CD4-positive, alpha-beta T cell treated with Interleukin-10 for 1 hour (primary cell): ENCODE data around the gene ASAP2.

Experiments used
- DNase-seq: peaks from one replicate; pipeline ENCODE4 v3.0.0-alpha.2; 2020

ASAP2 gene

GRCh38 chr2:9330612-9331270, 124.1 kb downstream of the ASAP2 start:
- DNase-seq: no peak

DNA sequence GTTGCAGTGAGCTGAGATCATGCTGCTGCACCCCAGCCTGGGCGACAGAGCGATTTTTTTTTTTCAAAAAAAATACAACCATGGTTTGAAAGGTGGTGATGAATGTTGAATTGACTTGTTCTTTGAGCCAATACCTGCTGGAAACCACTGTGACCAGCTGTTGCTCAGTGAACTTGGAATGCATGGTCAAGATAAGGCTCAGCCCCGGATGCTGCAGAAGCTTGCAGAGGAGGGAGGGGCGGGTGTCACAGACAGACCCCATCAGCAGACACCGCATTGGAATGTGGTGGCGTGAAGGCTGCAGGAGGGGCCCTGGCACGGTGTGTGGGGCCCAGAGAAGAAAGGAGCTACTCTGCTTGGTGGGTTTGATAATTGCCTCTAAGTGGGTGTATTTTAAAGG, 125.1 kb downstream of the ASAP2 start:
- no peak for DNase-seq

DNA sequence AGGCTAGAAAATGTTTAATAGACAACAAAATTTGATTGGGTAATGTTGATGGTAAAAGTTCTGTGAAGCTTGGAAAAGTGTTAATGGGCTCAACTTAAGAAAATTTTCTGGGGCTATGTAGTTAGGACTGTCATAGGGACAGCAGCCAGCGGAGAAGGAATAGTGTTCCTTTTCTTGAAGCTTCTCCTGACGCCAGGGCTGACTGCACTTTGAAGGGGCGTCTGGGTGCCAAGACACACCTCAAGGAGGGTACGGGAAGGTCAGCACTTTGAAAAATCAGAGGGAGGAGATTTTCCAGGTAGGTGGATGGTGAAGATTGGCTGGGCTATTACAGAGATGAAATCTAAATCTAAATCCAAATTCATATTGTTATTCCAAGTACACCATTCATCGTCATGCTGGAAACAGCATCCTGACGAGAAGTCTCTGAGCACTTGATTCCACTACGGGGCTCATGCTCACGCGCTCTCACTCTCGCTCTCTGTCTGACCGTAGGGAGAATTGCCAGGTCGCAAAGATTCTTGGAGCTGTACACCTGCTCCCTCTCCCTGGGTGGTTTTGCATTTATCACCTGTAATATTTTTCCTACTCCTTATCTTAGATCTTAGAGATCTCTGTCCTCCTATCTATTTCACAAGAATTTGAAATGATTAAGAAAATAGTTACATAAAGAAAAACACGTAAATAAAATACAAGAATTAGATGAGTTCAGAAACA, 125.7 kb downstream of the ASAP2 start:
- no peak for DNase-seq

- DNase-seq: no peak
Observed at GRCh38 chr2:9332853-9333245, 126.2 kb downstream of the ASAP2 start.

DNA sequence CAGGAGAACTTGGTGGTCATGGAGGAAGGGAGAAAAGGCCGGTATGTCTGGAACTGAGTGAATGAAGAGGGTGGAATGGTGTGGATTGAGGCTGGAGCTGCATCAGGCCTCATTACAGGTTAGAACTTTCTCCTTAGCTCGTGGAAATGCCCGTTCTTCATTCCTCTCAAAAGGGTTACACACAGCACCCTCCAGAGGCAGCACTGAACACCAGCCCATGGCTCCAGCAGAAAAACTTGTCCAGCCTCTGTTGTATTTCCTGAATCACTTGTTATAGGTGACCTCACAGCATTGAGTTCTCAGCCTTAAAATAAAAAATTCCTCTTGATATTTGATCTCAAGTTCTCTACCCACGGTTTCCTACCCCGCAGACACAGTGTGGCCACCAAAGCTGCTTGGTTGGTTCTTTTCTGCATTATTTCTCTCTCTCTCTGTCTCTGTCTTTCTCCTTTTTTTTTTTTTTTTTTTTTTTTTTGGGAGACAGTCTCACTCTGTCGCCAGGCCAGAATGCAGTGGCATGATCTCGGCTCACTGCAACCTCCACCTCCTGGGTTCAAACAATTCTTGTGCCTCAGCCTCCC, 127.1 kb downstream of the ASAP2 start:
- DNase-seq: no peak

GRCh38 chr2:9334761-9335160, 128.1 kb downstream of the ASAP2 start:
- DNase-seq: no peak

DNA sequence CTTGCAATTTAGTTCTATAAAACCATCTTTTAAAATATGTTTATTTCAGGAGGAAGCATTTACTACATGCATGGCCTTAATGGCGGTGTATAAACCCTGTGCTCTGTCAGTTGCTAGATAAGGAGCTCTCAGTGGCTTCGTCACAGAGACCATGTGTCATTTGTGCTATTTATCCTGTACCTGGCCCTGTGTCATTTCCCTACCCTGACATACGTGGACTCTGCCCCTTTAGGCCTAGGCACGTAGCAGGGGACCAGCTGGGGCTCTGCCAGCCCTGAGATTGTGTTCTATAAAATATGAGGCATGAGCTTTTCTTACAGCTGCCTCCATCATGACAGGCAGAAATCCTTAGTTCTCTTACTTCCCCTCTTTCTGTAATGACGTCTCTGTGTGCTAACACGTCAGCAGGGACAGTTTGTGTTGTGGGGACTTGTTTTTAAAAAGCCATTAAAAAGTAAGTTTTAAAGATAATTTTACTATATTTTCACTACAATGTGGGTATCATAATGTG, 128.8 kb downstream of the ASAP2 start:
- no peak for DNase-seq

GRCh38 chr2:9336241-9336575, 129.6 kb downstream of the ASAP2 start:
- DNase-seq: no peak

GRCh38 chr2:9336576-9337314, 130.1 kb downstream of the ASAP2 start:
- DNase-seq: no peak

GRCh38 chr2:9337901-9338300, 131.3 kb downstream of the ASAP2 start:
- DNase-seq: no peak

- no peak for DNase-seq
Observed at GRCh38 chr2:9341337-9341887, 134.8 kb downstream of the ASAP2 start.

DNA sequence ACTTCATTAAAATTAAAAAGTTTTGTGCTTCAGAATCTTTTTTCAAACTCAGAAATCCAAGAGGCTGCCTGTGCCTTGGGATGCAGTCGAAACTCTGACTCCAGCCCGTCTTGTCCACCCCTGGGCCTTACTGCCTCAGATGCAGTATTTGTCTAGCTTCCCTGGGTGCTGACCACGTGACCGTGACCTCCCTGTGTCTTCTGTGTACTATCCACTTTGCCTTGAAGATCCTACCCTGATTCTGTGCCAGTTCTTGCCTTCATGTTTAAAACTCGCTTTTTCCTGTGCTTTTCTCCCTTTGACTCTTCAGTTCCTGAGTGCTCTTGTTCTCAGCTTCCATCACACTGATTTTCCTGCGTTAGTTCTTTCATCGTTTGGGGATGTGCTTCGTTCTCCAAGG, 136.0 kb downstream of the ASAP2 start:
- DNase-seq: no peak

GRCh38 chr2:9343524-9343923, 136.9 kb downstream of the ASAP2 start:
- DNase-seq: no peak

- no peak for DNase-seq
Observed at GRCh38 chr2:9344434-9344833, 137.8 kb downstream of the ASAP2 start.

- DNase-seq: no peak
Observed at GRCh38 chr2:9345343-9345742, 138.7 kb downstream of the ASAP2 start.

- no peak for DNase-seq
Observed at GRCh38 chr2:9345997-9346396, 139.4 kb downstream of the ASAP2 start.

- DNase-seq: no peak
Observed at GRCh38 chr2:9346885-9347284, 140.3 kb downstream of the ASAP2 start.

- no peak for DNase-seq
Observed at GRCh38 chr2:9347411-9347881, 140.8 kb downstream of the ASAP2 start.

DNA sequence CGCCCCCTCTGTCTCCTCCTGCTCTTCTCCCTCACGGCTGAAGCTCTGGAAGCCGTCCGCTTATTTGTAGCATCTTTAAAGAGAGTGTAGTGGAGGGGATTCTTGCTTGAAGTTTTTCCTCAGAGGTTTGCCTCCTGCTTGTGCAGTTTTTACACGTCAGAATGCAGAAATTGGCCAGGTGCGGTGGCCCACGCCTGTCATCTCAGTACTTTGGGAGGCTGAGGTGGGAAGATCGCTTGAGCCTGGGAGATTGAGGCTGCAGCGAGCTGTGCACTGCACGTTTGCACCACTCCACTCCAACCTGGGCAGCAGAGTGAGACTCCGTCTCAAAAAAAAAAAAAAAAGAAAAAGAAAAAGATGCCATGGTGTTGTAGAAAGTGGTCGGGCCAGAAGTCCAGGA, 147.7 kb downstream of the ASAP2 start:
- no peak for DNase-seq

DNA sequence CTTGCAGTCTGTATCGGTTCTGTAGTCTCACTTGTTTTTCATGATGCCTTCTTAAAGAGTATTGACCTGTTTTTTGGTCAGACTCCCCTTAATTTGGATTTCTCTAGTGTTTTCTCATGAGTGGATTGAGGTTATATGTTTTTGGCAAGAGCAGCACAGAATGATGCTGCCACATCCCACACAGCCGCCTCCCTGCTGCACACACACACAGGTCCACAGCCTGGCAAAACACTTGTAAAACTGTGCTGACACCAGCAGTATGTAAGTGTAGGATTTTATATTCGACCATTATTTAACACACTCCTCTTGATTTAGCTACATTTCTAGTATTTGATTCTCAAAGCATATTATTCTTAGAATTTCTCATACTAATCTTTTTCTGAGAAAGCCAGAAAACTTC, 148.7 kb downstream of the ASAP2 start:
- DNase-seq: no peak

DNA sequence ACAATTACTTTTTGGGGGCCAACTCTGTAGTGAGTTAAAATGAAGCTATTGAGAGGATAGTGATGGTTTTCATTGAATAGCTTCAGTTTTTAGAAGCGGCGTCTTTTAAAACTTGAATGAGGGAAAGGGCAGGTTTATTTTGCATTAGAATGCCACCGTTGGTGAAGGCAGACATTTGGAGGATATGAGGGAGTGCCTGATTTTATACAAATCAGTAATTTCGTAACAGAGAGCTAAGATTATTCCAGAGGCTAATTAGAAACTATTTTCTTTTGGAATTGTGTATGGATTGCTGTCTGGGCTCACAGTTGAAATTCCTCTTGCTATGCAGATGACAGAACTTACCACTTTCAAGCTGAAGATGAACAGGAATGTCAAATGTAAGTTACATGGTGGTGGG, 149.1 kb downstream of the ASAP2 start:
- DNase-seq: no peak

GRCh38 chr2:9356261-9356660, 149.6 kb downstream of the ASAP2 start:
- DNase-seq: no peak

- DNase-seq: no peak
Observed at GRCh38 chr2:9358846-9359245, 152.2 kb downstream of the ASAP2 start.
